Vagina (tissue), 2 donors: ENCODE data around the gene ARHGAP32.

ENCODE experiments used
- POLR2A ChIP-seq, 2 donors: fragments of 450-650 bp; IDR thresholded peaks; one replicate each; pipeline ENCODE4 v1.6.1; 2017; ENCODE audit warnings: antibody characterized with exemption in 2 of 2, mild to moderate bottlenecking in 2 of 2, moderate library complexity in 2 of 2
- POLR2AphosphoS5 ChIP-seq, 2 donors: sonication (generic); formaldehyde crosslinking; IDR thresholded peaks; one replicate each; pipeline ENCODE4 v1.9.0; 2017; ENCODE audit warnings: antibody characterized with exemption in 2 of 2, mild to moderate bottlenecking in 2 of 2, low read depth in 1 of 2; ENCODE audit not compliant: insufficient read depth in 1 of 2
- TF ChIP-seq, protein P1 (sequence below), 3 experiments: fragments of 450-650 bp in 2 of 3; fragments of 200-600 bp in 1 of 3; sonication (generic) in 1 of 3; IDR thresholded peaks; one replicate each; pipeline ENCODE4 v1.5.1; 2017 to 2019; ENCODE audit warnings: antibody characterized with exemption in 3 of 3, mild to moderate bottlenecking in 2 of 3, moderate library complexity in 2 of 3

DNA sequence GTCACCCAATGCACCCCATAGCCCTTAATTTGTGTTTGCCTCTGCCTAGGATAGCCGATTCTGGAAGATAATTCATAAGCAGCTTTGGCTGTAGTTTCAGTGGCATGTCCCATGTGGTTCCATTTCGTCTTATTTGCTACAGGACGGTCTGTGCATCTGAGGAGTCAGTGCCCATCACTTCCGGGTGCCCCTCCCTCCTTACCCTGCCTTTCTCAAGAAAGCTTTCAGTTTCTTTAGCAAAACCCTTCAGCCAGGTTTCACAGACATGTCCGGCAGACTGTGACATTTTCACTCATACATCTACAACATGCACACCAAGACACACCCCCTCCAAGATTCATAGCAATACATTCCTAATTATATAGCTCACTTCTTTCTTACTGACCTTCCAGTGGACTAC, 263.7 kb downstream of the ARHGAP32 start:
- TF ChIP-seq, protein P1, sequence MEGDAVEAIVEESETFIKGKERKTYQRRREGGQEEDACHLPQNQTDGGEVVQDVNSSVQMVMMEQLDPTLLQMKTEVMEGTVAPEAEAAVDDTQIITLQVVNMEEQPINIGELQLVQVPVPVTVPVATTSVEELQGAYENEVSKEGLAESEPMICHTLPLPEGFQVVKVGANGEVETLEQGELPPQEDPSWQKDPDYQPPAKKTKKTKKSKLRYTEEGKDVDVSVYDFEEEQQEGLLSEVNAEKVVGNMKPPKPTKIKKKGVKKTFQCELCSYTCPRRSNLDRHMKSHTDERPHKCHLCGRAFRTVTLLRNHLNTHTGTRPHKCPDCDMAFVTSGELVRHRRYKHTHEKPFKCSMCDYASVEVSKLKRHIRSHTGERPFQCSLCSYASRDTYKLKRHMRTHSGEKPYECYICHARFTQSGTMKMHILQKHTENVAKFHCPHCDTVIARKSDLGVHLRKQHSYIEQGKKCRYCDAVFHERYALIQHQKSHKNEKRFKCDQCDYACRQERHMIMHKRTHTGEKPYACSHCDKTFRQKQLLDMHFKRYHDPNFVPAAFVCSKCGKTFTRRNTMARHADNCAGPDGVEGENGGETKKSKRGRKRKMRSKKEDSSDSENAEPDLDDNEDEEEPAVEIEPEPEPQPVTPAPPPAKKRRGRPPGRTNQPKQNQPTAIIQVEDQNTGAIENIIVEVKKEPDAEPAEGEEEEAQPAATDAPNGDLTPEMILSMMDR (IDR thresholded peaks at IDR 0.05) = no peak
- no peak for TF ChIP-seq POLR2A (IDR thresholded peaks at IDR 0.05)
- TF ChIP-seq POLR2AphosphoS5 (IDR thresholded peaks at IDR 0.05; ENCODE audit: insufficient read depth in 1 of 2, low read depth in 1 of 2) = no peak
